GM21528 (cell line): ENCODE data around the gene MAD1L1.

Source experiments
- ATAC-seq: cut with Tn5 transposase; IDR thresholded peaks from one replicate; pipeline ENCODE4 v1.9.1; 2021; ENCODE audit warnings: mild to moderate bottlenecking, moderate library complexity; ENCODE audit not compliant: unreplicated experiment, low FRiP score

The MAD1L1 gene

GRCh38 chr7:1914743-1915142 lies 318.0 kb downstream of the MAD1L1 start:
- ATAC-seq, result no peak

- no peak for ATAC-seq
Measured at GRCh38 chr7:1914321-1914720, 318.4 kb downstream of the MAD1L1 start.

DNA sequence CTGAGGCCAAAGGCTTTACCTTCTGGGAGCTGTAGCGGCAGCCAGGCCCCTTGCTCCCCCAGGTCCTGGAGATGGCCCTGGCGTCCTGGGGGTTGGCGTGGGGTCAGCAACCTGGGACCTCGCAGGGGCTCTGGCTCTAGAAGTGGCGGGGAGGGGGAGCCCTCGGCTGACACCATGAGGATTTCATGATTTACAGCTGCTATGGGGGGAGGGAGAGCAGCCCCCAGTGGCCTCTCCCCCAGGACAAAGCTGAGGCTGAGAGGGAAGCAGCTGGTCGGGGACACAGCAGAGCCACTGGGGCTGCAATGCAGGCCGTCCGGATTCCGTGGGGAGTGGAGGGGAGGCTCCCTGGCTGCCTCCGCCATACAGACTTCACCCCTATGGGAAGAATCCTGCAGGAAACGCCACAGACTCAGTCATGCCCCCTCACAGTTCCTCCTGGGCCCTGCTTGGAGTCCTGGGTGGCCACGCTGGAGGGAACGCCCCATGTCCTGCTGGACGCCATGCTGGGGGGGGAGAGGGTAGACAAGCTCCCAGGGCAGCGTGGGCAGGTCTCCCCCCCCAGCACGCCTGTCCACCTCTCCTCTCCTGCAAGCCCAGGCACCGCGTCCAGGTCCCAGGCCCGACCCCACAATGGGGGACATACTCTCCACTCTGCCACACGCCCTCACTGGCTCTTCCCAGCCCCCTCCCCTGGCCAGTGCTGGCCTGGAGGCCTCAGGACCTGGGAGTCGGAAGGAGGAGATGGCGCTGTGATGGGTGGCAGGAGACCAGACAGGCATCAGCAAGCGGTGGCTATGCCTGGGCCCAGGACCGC lies 319.1 kb downstream of the MAD1L1 start:
- ATAC-seq, result no peak

- ATAC-seq, result no peak
Measured at GRCh38 chr7:1912593-1913465, 319.9 kb downstream of the MAD1L1 start.

- no peak for ATAC-seq
Measured at GRCh38 chr7:1911571-1911970, 321.2 kb downstream of the MAD1L1 start.

GRCh38 chr7:1910827-1911226 lies 321.9 kb downstream of the MAD1L1 start:
- no peak for ATAC-seq

GRCh38 chr7:1910081-1910685 lies 322.6 kb downstream of the MAD1L1 start:
- ATAC-seq, result no peak

DNA sequence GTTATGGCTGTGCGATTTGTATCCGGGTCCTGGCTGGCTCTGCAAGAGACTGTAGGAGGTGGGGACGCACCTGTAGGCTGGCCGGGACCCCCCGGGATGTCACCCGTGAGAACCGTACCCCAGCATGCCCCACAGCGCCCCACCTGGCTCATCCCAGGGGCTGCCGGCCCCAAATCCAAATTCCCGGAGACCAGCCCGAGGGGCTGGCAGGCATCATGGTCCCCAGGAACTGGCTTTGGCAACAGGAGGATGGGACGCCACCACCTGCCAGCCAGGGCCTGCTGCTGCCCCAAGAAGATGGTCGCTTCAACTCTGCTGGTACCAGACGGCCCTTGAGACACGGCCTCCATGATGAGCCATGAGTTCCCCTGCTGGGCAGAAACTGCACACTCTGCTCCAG lies 323.3 kb downstream of the MAD1L1 start:
- ATAC-seq, result no peak

GRCh38 chr7:1908823-1909420 lies 323.8 kb downstream of the MAD1L1 start:
- ATAC-seq, result no peak

- no peak for ATAC-seq
Measured at GRCh38 chr7:1907751-1908365, 324.9 kb downstream of the MAD1L1 start.

DNA sequence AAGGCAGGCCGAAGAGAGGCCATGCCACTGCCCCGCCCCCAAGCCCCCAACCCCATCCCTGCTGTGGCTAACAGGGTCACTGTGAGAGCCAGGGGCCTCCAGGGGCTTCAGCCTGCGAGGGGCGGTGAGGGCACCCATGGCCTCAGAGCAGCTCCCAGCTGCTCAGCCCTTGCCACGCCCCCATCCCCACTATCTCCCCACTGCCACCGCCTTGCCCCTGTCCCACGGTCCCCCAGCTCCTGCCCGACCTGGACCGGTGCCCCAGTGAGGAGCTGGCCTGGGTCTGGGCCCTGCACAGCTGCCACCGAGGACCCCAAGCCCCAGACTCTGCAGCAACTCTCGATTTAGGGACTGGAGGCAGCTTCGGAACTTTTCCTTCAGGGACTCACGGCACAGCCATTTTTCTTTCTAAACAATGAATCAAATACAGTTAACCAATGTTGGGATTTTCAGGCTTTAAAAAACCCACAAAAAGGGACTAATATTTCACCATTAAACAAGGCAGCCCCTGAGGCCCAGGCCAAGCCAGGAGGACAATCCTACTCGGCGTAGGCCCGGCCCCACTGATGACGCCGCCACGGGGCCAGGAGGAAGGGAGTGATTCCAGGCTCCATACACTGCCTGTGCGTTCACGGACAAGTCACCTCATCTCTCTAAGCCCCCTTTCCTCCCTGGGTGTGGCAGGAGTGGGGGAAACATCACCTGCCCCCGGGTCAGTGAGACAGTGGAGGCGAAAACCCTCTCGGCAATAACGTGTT lies 325.6 kb downstream of the MAD1L1 start:
- ATAC-seq, result no peak

DNA sequence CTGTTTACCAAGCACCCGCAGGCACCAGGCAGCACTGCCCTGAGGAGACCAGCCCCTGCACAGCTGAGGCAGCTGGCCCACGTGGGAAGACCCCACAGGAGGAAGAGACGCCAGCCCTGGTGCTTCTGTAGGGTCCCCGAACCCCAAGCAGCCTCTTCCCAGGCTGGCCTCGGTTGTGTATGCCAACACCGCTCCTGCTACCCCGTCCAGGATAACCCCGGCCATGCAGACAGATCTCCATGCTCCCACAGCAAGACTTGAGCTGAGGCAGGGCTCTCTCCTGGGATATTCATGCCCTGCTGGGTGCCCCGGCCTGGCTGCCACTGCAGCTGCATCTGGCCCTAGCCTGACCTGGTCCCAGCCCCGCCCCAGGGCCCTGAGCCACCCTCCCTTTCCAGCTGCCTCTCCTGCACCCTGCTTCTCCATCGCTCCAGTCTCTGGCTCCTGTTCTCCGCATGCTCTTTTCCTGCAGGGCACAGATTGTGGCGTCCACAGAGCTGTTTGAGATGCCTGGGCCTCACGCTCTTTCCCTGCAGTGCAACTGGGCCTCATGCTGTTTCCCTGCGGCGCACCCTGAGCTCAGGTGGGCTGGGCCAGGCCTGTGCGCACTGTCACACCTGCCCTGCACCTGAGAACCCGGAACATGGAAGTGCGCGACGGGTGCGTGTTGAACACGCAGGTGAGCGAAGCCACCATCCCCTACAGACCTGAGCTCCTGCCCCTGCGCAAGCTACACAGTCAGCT lies 326.5 kb downstream of the MAD1L1 start:
- no peak for ATAC-seq

DNA sequence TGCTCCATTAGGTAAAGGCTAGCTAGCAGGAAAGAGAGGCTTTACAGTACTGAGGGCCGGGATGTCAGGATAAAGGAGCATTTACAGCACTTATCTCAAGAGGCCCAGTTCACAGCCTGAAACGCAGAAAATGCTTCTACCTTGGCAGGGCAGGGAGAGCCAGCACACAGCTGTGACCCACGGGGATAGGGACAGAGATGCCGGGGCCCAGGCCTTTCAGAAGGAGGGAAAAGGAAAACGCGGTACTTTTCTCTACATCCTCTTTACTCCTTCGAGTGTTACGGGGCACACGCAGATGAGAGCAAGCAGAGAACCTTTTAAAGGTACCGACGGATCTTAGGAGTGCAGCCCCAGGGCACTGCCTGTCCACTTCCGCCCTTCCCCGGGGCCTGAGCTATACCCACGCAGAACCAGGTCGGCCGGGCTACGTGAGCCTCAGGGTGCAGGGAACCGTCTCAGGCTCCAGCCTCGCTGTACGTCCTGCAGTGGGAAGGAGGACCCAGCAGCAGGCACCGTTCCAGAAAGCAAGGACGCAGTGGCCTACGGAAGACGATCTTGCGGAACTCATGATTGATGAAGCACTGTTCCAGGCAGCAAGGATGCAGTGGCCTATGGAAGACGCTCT lies 330.4 kb downstream of the MAD1L1 start:
- no peak for ATAC-seq

- no peak for ATAC-seq
Measured at GRCh38 chr7:1901431-1902210, 331.1 kb downstream of the MAD1L1 start.

DNA sequence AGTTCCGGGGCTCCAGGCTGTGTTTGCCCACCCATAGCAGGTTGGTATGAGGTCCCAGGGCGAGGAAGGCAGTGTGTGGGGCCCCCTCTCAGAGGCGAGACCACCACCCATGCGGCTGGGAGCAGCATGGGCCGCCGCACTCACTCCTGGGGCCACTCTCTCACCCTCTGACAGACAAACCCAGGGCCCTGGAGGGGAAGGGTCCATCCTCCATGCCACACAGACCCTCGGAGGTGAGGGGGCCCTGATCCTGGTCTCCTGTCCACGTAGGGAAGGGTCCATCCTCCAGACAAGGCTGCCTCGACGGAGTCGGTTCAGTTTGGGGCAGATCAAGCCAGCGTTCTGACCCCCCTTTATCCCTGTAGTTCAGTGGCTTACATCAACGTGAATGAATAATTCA lies 331.9 kb downstream of the MAD1L1 start:
- ATAC-seq, result no peak

DNA sequence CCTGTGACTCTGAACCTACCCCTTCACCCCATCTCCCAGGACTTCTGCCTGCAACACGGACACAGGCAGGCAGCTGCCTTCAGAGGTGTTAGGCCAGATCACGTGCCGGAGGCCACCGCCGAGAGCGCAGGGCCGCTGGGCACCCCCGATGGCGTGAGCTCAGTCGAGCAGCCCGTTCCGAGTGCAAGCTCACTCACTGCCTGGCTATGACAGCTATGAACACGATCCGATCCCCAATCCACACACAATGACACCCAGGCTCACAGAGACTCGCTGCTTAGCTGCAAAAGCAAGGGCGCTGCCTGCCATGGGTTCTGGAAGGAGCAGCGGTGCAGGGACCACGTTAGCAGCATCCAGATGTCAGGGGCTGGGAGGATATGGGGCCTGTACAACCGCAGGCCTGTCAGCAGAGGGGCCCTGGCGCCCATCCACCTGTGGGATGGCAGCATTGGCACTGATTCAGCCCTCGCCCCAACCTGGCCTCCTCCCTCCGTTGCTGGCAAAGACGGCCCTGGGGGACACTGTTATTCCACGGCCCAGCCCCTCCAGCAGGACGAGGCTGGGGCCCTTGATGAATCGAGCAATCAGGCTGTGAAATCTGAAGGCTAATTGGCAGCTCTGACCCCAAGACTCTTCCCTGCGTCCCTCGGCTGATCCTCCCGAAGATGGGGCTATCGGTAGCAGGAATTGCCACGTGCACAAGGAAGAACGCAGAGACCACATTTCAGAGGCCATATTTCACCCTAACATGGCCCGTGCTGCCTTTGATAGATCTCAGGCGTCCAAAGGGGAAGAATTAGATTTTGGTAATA lies 332.6 kb downstream of the MAD1L1 start:
- ATAC-seq, result no peak

DNA sequence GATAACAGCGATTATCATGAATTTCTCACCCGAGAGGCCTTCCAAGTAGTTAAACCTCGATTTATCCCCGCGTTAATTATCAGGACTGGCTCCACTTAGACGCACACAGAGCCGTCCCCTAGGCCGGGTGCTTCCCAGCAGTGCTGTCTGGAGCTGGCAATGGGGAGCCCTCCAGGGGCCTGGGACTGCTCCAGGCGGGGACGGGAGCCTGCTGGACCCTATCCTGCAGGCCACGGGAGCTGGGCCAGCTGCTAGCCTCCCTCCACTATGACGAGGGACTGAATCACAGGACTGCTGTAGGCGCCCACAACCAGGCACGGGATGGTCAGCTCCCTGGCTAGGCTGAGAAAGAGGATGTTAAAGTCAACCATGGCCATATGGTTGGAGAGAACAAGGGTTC lies 333.5 kb downstream of the MAD1L1 start:
- ATAC-seq, result no peak
